B cell (primary cell): Measurements from ENCODE around the gene TMEM250. TPM values are rescaled to one million over a fixed set of nuclear protein-coding genes. Genes with fewer than 3 reads are reported as not detected.

ENCODE experiments used
- ATAC-seq: fragments of 200-7000 bp; cut with Tn5 transposase; one replicate; pipeline ENCODE4 v1.10.0; 2021; ENCODE audit warnings: low read depth, mild to moderate bottlenecking, moderate number of reproducible peaks, moderate library complexity
- CTCF ChIA-PET: fragments of 350-600 bp; sonication (Branson Sonifier 250); formaldehyde crosslinking; loops from one replicate; lab custom pipeline; 2021; ENCODE audit warnings: antibody characterized with exemption, inconsistent platforms; lab: Charles Lee
- POLR2A ChIA-PET: fragments of 350-600 bp; sonication (Branson Sonifier 250); formaldehyde crosslinking; loops from one replicate; lab custom pipeline; 2021; ENCODE audit warnings: antibody characterized with exemption; lab: Charles Lee
- DNase-seq: peaks from one replicate; pipeline ENCODE4 v3.0.0; 2013
- H2AFZ ChIP-seq: 2 replicates; pipeline ENCODE4 v1.6.1; 2012; ENCODE audit warnings: mild to moderate bottlenecking, low read depth, low read length; ENCODE audit not compliant: insufficient read depth, poor library complexity, severe bottlenecking
- H3K27ac ChIP-seq, 2 donors: 1 replicate in 1 of 2; 2 replicates in 1 of 2; pipeline ENCODE4 v1.5.1; 2012 to 2013; ENCODE audit warnings: low read length in 2 of 2, mild to moderate bottlenecking in 2 of 2, moderate library complexity in 1 of 2
- H3K27me3 ChIP-seq, 4 experiments: fragments of 200-600 bp in 1 of 4; sonication (generic) in 1 of 4; replicated peaks in 1 of 4; 1 replicate in 2 of 4; 2 replicates in 2 of 4; pipeline versions ENCODE4 v1.6.1 to v1.7.0; 2013 to 2016; ENCODE audit warnings: low read length in 3 of 4, mild to moderate bottlenecking in 2 of 4, mixed read lengths in 1 of 4, moderate library complexity in 1 of 4; ENCODE audit not compliant: insufficient read depth in 4 of 4, control insufficient read depth in 3 of 4; ENCODE audit errors: control extremely low read depth in 1 of 4
- H3K36me3 ChIP-seq, 2 experiments: replicated peaks in 1 of 2; 1 replicate in 1 of 2; 2 replicates in 1 of 2; pipeline versions ENCODE4 v1.6.1 to v1.7.1; 2013; ENCODE audit warnings: low read length in 1 of 2; ENCODE audit not compliant: insufficient read depth in 2 of 2, control insufficient read depth in 1 of 2; ENCODE audit errors: control extremely low read depth in 1 of 2, extremely low read depth in 1 of 2
- H3K4me1 ChIP-seq, 2 donors: fragments of 200-600 bp in 1 of 2; sonication (generic) in 1 of 2; 1 replicate in 1 of 2; 2 replicates in 1 of 2; pipeline versions ENCODE4 v1.5.1 to v1.6.1; 2013 to 2017; ENCODE audit warnings: low read length in 2 of 2; ENCODE audit not compliant: control insufficient read depth in 2 of 2, insufficient read depth in 2 of 2
- H3K4me2 ChIP-seq: replicated peaks from 2 replicates; pipeline ENCODE3; 2012; ENCODE audit warnings: mild to moderate bottlenecking, low read depth, low read length; ENCODE audit not compliant: poor library complexity, severe bottlenecking
- H3K4me3 ChIP-seq, 5 experiments: fragments of 200-600 bp in 1 of 5; sonication (generic) in 1 of 5; 1 replicate in 3 of 5; 2 replicates in 2 of 5; pipeline versions ENCODE4 v1.5.1 to v1.7.0; 2011 to 2016; ENCODE audit warnings: low read length in 4 of 5, mild to moderate bottlenecking in 4 of 5, low read depth in 2 of 5, control low read depth in 1 of 5, moderate library complexity in 1 of 5; ENCODE audit not compliant: insufficient read depth in 1 of 5; ENCODE audit errors: control extremely low read depth in 1 of 5, extremely low read depth in 1 of 5
- H3K79me2 ChIP-seq: fragments of 200-600 bp; sonication (generic); one replicate; pipeline ENCODE4 v1.6.0; 2016; ENCODE audit warnings: low read length; ENCODE audit not compliant: control insufficient read depth, insufficient read depth
- H3K9ac ChIP-seq: fragments of 200-600 bp; sonication (generic); 2 replicates; pipeline ENCODE4 v1.6.1; 2017; ENCODE audit warnings: mild to moderate bottlenecking, low read length, moderate library complexity
- H3K9me3 ChIP-seq, 3 donors: one replicate each; pipeline versions ENCODE4 v1.6.1 to v1.7.1; 2013; ENCODE audit warnings: low read length in 2 of 3; ENCODE audit not compliant: control insufficient read depth in 2 of 3, insufficient read depth in 1 of 3; ENCODE audit errors: control extremely low read depth in 1 of 3
- H4K20me1 ChIP-seq: 2 replicates; pipeline ENCODE4 v1.6.0; 2012; ENCODE audit warnings: mild to moderate bottlenecking, low read length; ENCODE audit not compliant: insufficient read depth, control insufficient read depth, poor library complexity, severe bottlenecking
- H3K27ac Mint-ChIP-seq: one replicate; pipeline ENCODE4 v1.8.0; 2021; ENCODE audit warnings: mixed read lengths
- H3K27me3 Mint-ChIP-seq: one replicate; pipeline ENCODE4 v1.8.0; 2021; ENCODE audit warnings: mixed read lengths
- H3K4me1 Mint-ChIP-seq: one replicate; pipeline ENCODE4 v1.8.0; 2021; ENCODE audit warnings: mixed read lengths
- H3K4me3 Mint-ChIP-seq: one replicate; pipeline ENCODE4 v1.8.0; 2021; ENCODE audit warnings: mixed read lengths
- H3K9me3 Mint-ChIP-seq: one replicate; pipeline ENCODE4 v1.8.0; 2022; ENCODE audit warnings: mixed read lengths; ENCODE audit not compliant: insufficient read depth
- EZH2 ChIP-seq: IDR thresholded peaks from 2 replicates; pipeline ENCODE4 v1.6.1; 2012; ENCODE audit warnings: borderline replicate concordance, low read depth, mild to moderate bottlenecking, moderate library complexity, low read length; ENCODE audit not compliant: insufficient read depth, poor library complexity, severe bottlenecking
- WGBS: methylation state at CpG from one replicate; pipeline ENCODE4 v1.1.5; 2013; ENCODE audit warnings: missing lambda C conversion rate; ENCODE audit not compliant: insufficient coverage; 5-methylcytosine and 5-hydroxymethylcytosine counted together
- intact Hi-C: fragments of 100-400 bp; cut with micrococcal nuclease; formaldehyde crosslinking; loops from one replicate; pipeline ENCODE4 v1.10.0; 2022
- polyA plus RNA-seq: library from polyadenylated mRNA; depleted of rRNA; stranded (reverse); fragments of >200 nt; gene quantifications from 2 replicates; pipeline ENCODE4 v1.2.3, GENCODE V29; 2012
- total RNA-seq, 2 donors: library from RNA; stranded (reverse); fragments of 120-200 nt in 1 of 2; gene quantifications; 1 replicate in 1 of 2; 2 replicates in 1 of 2; pipeline versions ENCODE4 v1.2.3 to v1.2.4, GENCODE V29; 2013 to 2022
- TF ChIP-seq, protein P1 (sequence below): fragments of 200-600 bp; IDR thresholded peaks from one replicate; pipeline ENCODE4 v1.8.0; 2022; ENCODE audit warnings: antibody characterized with exemption, mild to moderate bottlenecking

Gene TMEM250
- total and polyA plus RNA-seq, 2 donors (not counting 1 experiment from before 2014, with no cell fraction given): 11.1 to 29.6 TPM

DNA sequence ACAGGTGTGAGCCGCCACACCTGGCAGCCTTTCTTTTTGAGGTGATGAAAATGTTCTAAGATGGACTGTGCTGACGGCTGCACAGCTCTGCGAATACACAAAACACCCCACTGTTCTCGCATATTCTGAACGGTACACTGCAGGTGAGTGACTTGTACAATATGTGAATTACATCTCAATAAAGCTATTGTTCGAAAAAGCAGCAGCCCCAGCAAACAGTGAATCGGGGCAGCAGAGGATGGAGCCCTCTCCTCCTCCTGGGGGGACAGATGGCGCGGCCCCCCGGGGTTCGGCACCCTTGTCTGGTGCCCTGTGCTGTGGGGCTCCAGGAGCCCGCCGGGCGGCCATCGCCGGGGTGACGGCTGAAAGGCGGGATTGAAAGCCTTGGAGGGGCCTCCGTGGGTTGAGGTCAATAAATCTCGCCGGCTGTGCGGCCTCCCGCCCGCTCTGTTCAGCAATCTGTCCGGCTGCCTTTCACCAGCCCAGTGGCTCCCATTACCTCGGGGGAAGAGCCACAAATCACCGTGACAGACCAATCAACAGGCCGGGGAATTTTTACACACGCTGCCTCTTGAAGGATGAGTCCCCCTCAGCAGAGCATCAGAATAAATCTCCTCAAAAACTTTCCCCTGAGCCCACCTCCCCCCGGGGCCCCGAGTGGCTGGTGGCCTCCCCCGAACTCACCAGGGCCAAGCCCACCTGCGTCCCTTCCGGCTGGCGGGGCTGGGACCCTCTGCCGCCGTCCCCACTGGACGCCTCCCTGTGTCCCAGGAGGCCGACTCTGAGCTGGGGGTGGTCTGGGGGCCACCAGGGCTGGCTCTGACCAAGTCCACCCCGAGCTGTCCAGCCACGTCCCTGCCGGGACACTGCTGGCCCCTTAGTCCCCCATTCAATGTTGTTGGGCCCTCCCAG lies 37.8 kb upstream of the TMEM250 start:
- Mint-ChIP-seq H3K27me3 (peaks cover 13% of the 10 kb centered on the region), H3K27ac (no peak overlapping the region), H3K4me1 (no peaks in the 10 kb centered on the region), H3K9me3 (no peaks in the 10 kb centered on the region), H3K4me3 (no peak overlapping the region)
- intact Hi-C loops: no loop called here
- Histone ChIP-seq H3K36me3 (no peaks in the 10 kb centered on the region), H3K4me1 (no peaks in the 10 kb centered on the region), H2AFZ (no peak overlapping the region), H3K4me3 (no peak overlapping the region), H4K20me1 (no peaks in the 10 kb centered on the region), H3K4me2 (no peak overlapping the region), H3K79me2 (no peaks in the 10 kb centered on the region), H3K9ac (no peak overlapping the region), H3K27ac (no peak overlapping the region), H3K9me3 (peaks cover 0 to 3% (median 0%) of the 10 kb centered on the region in 3 donors), H3K27me3 (peaks cover 0 to 3% (median 0%) of the 10 kb centered on the region in 4 experiments)
- ChIA-PET POLR2A (no interaction called here), CTCF (interaction anchor here (1.1 kb wide), 1 partner anchor 126 kb away, joined by 4 read pairs; no protein-coding TSS in a partner anchor)
- WGBS: 87% methylated on average over 35 of the region's 42 CpGs
- ATAC-seq (no peak), DNase-seq (no peak)
- TF ChIP-seq EZH2: no peak
- TF ChIP-seq, protein P1, sequence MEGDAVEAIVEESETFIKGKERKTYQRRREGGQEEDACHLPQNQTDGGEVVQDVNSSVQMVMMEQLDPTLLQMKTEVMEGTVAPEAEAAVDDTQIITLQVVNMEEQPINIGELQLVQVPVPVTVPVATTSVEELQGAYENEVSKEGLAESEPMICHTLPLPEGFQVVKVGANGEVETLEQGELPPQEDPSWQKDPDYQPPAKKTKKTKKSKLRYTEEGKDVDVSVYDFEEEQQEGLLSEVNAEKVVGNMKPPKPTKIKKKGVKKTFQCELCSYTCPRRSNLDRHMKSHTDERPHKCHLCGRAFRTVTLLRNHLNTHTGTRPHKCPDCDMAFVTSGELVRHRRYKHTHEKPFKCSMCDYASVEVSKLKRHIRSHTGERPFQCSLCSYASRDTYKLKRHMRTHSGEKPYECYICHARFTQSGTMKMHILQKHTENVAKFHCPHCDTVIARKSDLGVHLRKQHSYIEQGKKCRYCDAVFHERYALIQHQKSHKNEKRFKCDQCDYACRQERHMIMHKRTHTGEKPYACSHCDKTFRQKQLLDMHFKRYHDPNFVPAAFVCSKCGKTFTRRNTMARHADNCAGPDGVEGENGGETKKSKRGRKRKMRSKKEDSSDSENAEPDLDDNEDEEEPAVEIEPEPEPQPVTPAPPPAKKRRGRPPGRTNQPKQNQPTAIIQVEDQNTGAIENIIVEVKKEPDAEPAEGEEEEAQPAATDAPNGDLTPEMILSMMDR: no peak

DNA sequence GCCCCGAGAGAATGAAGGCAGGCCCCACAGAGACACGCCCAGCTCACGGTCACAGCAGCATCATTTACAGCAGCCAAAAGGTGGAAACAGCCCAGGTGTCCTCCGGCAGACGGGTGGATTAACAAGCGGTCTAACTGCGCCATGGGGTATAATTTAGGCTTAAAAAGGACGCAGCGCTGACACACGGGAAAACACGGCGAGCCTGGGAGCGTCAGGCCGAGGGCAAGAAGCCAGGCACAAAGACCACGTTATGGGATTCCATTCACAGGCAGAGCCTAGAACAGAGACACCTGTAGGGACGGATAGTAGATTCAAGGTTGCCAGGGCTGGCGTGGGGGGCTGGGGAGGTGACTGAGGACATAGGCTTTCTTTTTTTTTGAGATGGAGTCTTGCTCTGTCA lies 36.9 kb upstream of the TMEM250 start:
- TF ChIP-seq, protein P1: no peak
- no peak for TF ChIP-seq EZH2
- WGBS: 93% methylated on average over 16 of the region's 17 CpGs

More for the DNA sequence above, 36.9 kb upstream of the TMEM250 start:
- Mint-ChIP-seq H3K4me3 (no peak overlapping the region), H3K27ac (no peak overlapping the region), H3K4me1 (no peaks in the 10 kb centered on the region), H3K27me3 (peaks cover 13% of the 10 kb centered on the region), H3K9me3 (no peaks in the 10 kb centered on the region)
- Histone ChIP-seq H3K9me3 (peaks cover 0 to 3% (median 0%) of the 10 kb centered on the region in 3 donors), H3K36me3 (no peaks in the 10 kb centered on the region), H3K4me2 (no peak overlapping the region), H4K20me1 (no peaks in the 10 kb centered on the region), H3K79me2 (no peaks in the 10 kb centered on the region), H3K4me1 (no peaks in the 10 kb centered on the region), H3K4me3 (no peak overlapping the region), H3K9ac (no peak overlapping the region), H3K27me3 (peaks cover 0 to 3% (median 0%) of the 10 kb centered on the region in 4 experiments), H3K27ac (no peak overlapping the region), H2AFZ (no peak overlapping the region)
- intact Hi-C loops: no loop called here
- POLR2A ChIA-PET: no interaction called here
- CTCF ChIA-PET: no interaction called here
- no peak for ATAC-seq
- DNase-seq: no peak
